Activated T-cell treated with anti-CD3 and anti-CD28 coated beads, Interleukin-2, amount 50 U/mL, for 72 hours (primary cell): ENCODE measurements around the gene PILRB. TPM values are rescaled to one million over a fixed set of nuclear protein-coding genes. Genes with fewer than 3 reads are reported as not detected.
"Not testable (repeated sequence)": the region's sequence is repeated elsewhere in the genome, so short reads cannot be mapped to it uniquely, and the experiment has no call there.

Source experiments
- ATAC-seq, 2 donors: fragments of 150-1000 bp; cut with Tn5 transposase; replicated peaks in 1 of 2; 2 replicates each; pipeline ENCODE4 v1.10.0; 2021; ENCODE audit warnings: moderate library complexity in 2 of 2, mild to moderate bottlenecking in 1 of 2
- DNase-seq, 2 donors: peaks; one replicate each; pipeline ENCODE4 v3.0.0; 2021 to 2022; ENCODE audit warnings: mixed read lengths in 1 of 2
- H3K27ac Mint-ChIP-seq: one replicate; pipeline ENCODE4 v1.8.0; 2022; ENCODE audit warnings: mild to moderate bottlenecking, moderate library complexity, mixed read lengths
- H3K27me3 Mint-ChIP-seq: one replicate; pipeline ENCODE4 v1.8.0; 2022; ENCODE audit warnings: low read depth, mixed read lengths
- H3K36me3 Mint-ChIP-seq, 2 donors: one replicate each; pipeline ENCODE4 v1.8.0; 2022; ENCODE audit warnings: mixed read lengths in 2 of 2, mild to moderate bottlenecking in 1 of 2; ENCODE audit not compliant: insufficient read depth in 2 of 2
- H3K4me1 Mint-ChIP-seq: one replicate; pipeline ENCODE4 v1.8.0; 2022; ENCODE audit warnings: low read depth, mixed read lengths
- H3K4me3 Mint-ChIP-seq, 2 donors: one replicate each; pipeline ENCODE4 v1.8.0; 2022; ENCODE audit warnings: mild to moderate bottlenecking in 2 of 2, mixed read lengths in 2 of 2, moderate library complexity in 2 of 2
- H3K9me3 Mint-ChIP-seq, 2 donors: one replicate each; pipeline ENCODE4 v1.8.0; 2022; ENCODE audit warnings: mixed read lengths in 2 of 2
- total RNA-seq, 2 donors: library from RNA; stranded (reverse); gene quantifications; one replicate each; pipeline ENCODE4 v1.2.3, GENCODE V29; 2022

Gene PILRB
- total RNA-seq, 2 donors from 2014 or later: 43.6 to 78.3 TPM

DNA sequence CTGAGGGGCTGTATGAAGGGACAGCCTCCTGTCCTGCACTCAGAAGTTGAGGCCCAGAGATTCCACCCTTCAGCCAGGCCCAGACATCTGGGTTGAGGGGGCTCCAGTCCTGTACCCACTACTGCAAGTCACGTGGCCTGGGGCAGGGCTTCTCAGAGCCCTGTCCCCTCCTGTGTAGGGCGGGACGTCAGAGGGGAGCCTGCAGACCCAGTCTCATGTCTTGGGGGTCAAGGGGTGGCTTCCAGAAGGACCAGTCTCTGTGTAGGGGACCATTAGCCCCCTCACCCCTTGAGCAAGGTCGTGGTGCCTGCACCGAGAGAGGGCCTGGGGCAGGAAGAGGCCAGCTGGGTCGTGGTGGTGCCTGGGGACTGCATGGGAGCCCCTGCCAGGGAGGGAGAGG is 14.8 kb downstream of the PILRB start:
- no peak for DNase-seq
- Mint-ChIP-seq H3K9me3 (no peaks in the 10 kb centered on the region), H3K27me3 (no peaks in the 10 kb centered on the region), H3K4me3 (no peak overlapping the region), H3K36me3 (peaks cover 0 to 3% of the 10 kb centered on the region in 2 donors), H3K4me1 (peaks cover 31% of the 10 kb centered on the region), H3K27ac (peak overlapping the region; percentile 86)
- peak; percentile 4 to 12 for ATAC-seq

- Mint-ChIP-seq H3K4me3 (peak within 1 kb of the TSS; percentile 50 to 62), H3K27me3 (no peaks in the 10 kb centered on the region)
- no peak for DNase-seq
Measured at GRCh38 chr7:100373261-100373831, 15.4 kb downstream of the PILRB start, which contains the start of gene PILRA. Gene PILRA, plus strand, starts transcription at chr7:100373487. Its CDS starts 170 bp downstream, at chr7:100373657.

DNA sequence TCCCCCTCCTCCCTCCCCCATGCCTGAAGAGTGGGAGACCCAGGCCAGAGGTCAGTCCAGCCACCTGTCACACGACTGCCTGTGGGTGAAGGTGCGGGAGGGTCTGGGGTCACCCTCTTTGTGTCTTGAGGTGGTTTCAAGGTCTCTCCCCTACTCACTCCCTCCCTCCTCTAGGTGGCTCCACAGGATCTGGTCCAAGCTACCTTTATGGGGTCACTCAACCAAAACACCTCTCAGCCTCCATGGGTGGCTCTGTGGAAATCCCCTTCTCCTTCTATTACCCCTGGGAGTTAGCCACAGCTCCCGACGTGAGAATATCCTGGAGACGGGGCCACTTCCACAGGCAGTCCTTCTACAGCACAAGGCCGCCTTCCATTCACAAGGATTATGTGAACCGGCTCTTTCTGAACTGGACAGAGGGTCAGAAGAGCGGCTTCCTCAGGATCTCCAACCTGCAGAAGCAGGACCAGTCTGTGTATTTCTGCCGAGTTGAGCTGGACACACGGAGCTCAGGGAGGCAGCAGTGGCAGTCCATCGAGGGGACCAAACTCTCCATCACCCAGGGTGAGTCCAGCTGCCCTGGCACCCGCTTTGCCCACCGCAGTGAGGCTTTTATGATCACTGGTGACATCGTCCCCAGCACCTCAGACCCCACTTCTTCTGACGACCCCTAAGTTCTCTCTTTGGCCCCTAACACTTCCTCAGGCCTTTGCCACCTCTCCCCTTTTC is 16.1 kb downstream of the PILRB start:
- not testable (repeated sequence) for ATAC-seq, H3K4me3 Mint-ChIP-seq, H3K27ac Mint-ChIP-seq, H3K36me3 Mint-ChIP-seq, DNase-seq, H3K27me3 Mint-ChIP-seq, H3K9me3 Mint-ChIP-seq
- peaks cover 25% of the 10 kb centered on the region for H3K4me1 Mint-ChIP-seq

More at GRCh38 chr7:100373261-100373831, 15.4 kb downstream of the PILRB start, which contains the start of gene PILRA:
- Mint-ChIP-seq H3K4me1 (peaks cover 31% of the 10 kb centered on the region), H3K9me3 (no peaks in the 10 kb centered on the region), H3K36me3 (peaks cover 0 to 2% of the 10 kb centered on the region in 2 donors), H3K27ac (peak within 1 kb of the TSS; percentile 86)
- no peak for ATAC-seq

DNA sequence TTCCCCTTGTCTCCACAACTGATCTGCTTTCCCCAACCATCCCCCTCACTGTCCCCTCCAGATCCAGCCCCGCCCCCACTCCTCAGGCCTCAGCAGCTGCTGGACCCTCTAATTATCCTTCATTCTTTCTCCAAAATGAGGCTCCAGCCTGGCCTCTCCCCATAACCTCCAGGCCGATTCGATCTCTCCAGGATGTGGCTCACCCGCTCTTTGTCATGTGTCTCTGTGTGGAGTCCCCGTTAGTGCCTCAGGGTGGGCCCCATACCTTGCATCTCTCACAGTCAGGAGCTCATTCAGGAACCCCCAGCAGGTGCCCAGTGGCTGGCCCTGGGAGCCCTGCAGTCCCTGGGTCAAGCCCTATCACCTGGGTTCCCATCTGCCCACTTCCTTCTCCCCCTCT is 16.7 kb downstream of the PILRB start:
- Mint-ChIP-seq H3K9me3 (no peaks in the 10 kb centered on the region), H3K27me3 (no peaks in the 10 kb centered on the region), H3K36me3 (no peaks in the 10 kb centered on the region), H3K4me1 (peaks cover 24% of the 10 kb centered on the region), H3K27ac (no peak overlapping the region), H3K4me3 (peak overlapping the region in 1 of 2 donors; percentile 17)
- peak in 1 of 2 donors; percentile 32 for ATAC-seq
- no peak for DNase-seq

DNA sequence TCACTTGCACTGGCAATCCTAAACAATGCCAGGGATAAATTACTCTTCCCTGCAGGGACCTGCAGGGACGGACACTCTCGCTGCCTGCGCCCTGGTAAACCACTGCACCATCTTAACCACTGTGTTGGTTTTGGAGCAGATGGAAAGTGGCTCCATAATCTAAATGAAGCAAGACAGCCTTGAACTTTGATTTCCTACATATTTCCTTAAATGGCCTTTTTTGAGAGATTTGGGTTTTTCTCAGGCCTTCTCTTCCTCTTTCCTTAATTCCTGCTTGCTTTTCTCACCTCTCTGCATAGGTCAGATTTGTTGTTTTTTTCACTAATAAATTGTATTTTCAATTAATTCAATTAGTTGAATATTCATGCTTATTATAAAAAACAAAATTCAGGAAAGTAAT is 18.1 kb downstream of the PILRB start:
- Mint-ChIP-seq H3K9me3 (no peaks in the 10 kb centered on the region), H3K27me3 (no peaks in the 10 kb centered on the region), H3K36me3 (no peaks in the 10 kb centered on the region), H3K4me1 (peaks cover 24% of the 10 kb centered on the region), H3K27ac (no peak overlapping the region), H3K4me3 (no peak overlapping the region)
- no peak for ATAC-seq
- no peak for DNase-seq

GRCh38 chr7:100378114-100378755 is 20.3 kb downstream of the PILRB start:
- no peak for DNase-seq
- Mint-ChIP-seq H3K36me3 (no peaks in the 10 kb centered on the region), H3K9me3 (no peaks in the 10 kb centered on the region), H3K4me3 (no peak overlapping the region), H3K27ac (no peak overlapping the region), H3K4me1 (peaks cover 11% of the 10 kb centered on the region), H3K27me3 (no peaks in the 10 kb centered on the region)
- no peak for ATAC-seq

DNA sequence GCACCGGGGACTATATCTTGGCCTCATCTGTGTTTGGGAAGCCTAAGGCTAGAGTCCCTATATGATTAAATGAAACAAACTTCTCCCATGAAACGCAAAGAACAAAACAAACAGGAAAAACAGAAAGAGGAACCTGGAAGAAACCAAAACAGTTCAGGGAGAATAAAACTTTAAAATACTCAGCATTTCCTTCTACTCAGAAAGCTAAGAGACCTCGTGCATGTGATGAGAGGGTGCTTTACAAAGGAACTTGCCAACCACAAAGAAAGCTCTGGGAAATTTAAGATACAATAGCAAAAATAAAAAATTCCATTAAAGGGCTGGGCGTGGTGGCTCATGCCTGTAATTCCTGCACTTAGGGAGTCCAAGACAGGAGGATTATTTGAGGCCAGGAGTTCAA is 22.3 kb downstream of the PILRB start:
- no peaks in the 10 kb centered on the region for H3K27me3 Mint-ChIP-seq
- no peaks in the 10 kb centered on the region for H3K36me3 Mint-ChIP-seq
- H3K27ac Mint-ChIP-seq: no peak overlapping the region
- no peak overlapping the region for H3K4me3 Mint-ChIP-seq
- H3K9me3 Mint-ChIP-seq: no peaks in the 10 kb centered on the region
- H3K4me1 Mint-ChIP-seq: peaks cover 6% of the 10 kb centered on the region
- ATAC-seq: no peak
- no peak for DNase-seq

DNA sequence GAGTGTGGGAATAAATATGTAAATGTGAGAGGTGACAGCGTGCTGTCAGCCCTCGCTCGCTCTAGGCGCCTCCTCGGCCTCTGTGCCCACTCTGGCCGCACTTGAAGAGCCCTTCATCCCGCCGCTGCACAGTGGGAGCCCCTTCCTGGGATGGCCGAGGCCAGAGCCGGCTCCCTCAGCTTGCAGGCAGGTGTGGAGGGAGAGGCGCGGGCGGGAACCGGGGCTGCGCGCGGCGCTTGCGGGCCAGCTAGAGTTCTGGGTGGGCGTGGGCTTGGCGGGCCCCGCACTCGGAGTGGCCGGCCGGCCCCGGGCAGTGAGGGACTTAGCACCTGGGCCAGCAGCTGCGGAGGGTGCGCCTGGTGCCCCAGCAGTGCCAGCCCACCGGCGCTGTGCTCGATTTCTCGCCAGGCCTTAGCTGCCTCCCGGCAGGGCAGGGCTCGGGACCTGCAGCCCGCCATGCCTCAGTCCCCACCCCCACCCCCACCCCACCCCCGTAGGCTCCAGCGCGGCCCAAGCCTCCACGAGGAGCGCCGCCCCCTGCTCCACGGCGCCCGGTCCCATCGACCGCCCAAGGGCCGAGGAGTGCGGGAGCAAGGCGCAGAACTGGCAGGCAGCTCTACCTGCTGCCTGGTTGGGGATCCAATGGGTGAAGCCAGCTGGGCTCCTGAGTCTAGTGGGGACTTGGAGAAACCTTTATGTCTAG is 23.8 kb downstream of the PILRB start:
- H3K9me3 Mint-ChIP-seq, H3K27me3 Mint-ChIP-seq, H3K4me3 Mint-ChIP-seq, H3K4me1 Mint-ChIP-seq, H3K27ac Mint-ChIP-seq, H3K36me3 Mint-ChIP-seq, ATAC-seq, DNase-seq: not testable (repeated sequence)

DNA sequence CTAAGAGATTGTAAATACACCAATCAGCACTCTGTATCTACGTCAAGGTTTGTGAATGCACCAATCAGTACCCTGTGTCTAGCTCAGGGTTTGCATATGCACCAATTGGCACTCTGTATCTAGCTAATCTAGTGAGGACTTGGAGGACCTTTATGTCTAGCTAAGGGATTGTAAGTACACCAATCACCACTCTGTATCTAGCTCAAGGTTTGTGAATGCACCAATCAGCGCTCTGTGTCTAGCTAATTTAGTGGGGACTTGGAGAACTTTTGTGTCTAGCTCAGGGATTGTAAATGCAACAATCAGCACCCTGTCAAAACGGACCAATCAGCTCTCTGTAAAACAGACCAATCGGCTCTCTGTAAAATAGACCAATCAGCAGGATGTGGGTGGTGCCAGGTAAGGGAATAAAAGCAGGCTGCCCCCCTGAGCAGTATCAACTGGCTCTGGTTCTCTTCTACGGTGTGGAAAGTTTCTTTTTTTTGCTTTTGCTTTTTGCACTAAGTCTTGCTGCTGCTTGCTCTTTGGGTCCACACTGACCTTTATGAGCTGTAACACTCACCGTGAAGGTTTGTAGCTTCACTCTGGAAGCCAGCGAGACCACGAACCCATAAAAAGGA is 24.4 kb downstream of the PILRB start:
- not testable (repeated sequence) for ATAC-seq, H3K27ac Mint-ChIP-seq, H3K4me3 Mint-ChIP-seq, H3K27me3 Mint-ChIP-seq, DNase-seq, H3K9me3 Mint-ChIP-seq, H3K4me1 Mint-ChIP-seq, H3K36me3 Mint-ChIP-seq

GRCh38 chr7:100384628-100385294 is 26.8 kb downstream of the PILRB start:
- Mint-ChIP-seq H3K4me1 (peaks cover 6% of the 10 kb centered on the region), H3K27me3 (peaks cover 7% of the 10 kb centered on the region), H3K9me3 (no peaks in the 10 kb centered on the region), H3K4me3 (no peak overlapping the region), H3K27ac (no peak overlapping the region), H3K36me3 (no peaks in the 10 kb centered on the region)
- ATAC-seq (no peak), DNase-seq (no peak)

GRCh38 chr7:100386940-100387339 is 29.0 kb downstream of the PILRB start:
- Mint-ChIP-seq H3K4me3 (no peak overlapping the region), H3K9me3 (no peaks in the 10 kb centered on the region)

DNA sequence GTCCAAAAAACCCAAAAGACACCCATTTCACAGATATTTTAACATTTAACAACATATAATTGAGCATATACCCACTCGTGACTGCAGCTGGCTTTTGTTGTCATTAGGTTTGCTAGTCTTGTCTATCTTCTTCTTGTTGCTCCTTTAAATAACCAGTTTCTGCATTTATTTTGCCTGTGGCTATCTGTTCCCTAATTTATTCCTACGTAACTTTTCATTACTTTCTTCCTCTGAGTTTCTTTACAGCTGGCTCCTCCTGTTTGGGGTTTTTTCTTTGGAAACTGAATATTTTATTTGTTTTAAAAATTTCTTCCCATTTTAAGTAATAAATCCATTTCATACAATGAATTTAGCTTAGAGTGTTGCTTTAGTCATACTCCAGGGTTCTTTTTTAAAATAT is 29.8 kb downstream of the PILRB start:
- no peak overlapping the region for H3K4me3 Mint-ChIP-seq
- ATAC-seq (no peak), DNase-seq (no peak)
- H3K36me3 Mint-ChIP-seq: no peaks in the 10 kb centered on the region
- H3K4me1 Mint-ChIP-seq: peaks cover 6% of the 10 kb centered on the region
- H3K9me3 Mint-ChIP-seq: no peaks in the 10 kb centered on the region
- H3K27ac Mint-ChIP-seq: no peak overlapping the region
- H3K27me3 Mint-ChIP-seq: peaks cover 25% of the 10 kb centered on the region

More at GRCh38 chr7:100386940-100387339, 29.0 kb downstream of the PILRB start:
- H3K4me1 Mint-ChIP-seq: peaks cover 6% of the 10 kb centered on the region
- H3K27me3 Mint-ChIP-seq: peaks cover 17% of the 10 kb centered on the region
- ATAC-seq: no peak
- DNase-seq: no peak
- no peaks in the 10 kb centered on the region for H3K36me3 Mint-ChIP-seq
- H3K27ac Mint-ChIP-seq: no peak overlapping the region
